ENCODE results near the gene CRYBA1. TPM values are rescaled to one million over a fixed set of nuclear protein-coding genes. Genes with fewer than 3 reads are reported as not detected.

The CRYBA1 gene
- total and polyA plus RNA-seq, 11 donors: not detected

DNA sequence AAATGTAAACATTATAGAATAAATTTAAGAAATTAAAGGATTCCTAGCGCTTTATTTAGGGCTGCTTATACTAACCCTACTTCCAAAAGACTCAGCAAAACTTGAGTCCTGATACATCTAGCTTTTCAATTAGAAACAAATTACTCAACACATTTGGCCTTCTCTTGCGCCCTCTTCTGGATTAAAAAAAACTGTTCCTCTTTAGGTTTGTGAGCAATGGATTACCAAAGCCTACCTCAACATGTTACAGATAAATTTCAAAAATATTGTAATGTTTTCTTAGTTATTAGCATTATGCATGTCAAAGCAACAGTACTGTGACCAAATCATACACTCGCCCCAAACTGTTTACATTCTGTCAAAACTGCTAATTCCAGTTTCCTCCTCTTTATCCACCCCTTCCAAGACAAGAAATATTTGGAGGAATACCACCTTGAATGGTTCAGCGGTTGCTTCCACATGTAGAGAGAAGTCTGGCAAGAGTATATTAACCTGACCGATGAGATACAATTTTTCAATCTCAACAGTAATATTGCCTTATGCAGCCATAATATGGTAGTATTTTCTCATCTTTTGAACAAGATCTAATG lies 44.6 kb downstream of the CRYBA1 start:
- H3K4me3 ChIP-seq: peak overlapping the region in 11 of 12 donors; percentile 61 to 99 (median 95)
- ATAC-seq (no peak), DNase-seq (no peak)
- H3K27me3 ChIP-seq: no peaks in the 10 kb centered on the region
- peak overlapping the region in 9 of 12 donors; percentile 95 to 100 (median 99) for H3K27ac ChIP-seq
- H3K9me3 ChIP-seq: no peaks in the 10 kb centered on the region
- H3K36me3 ChIP-seq: peaks cover 0 to 42% (median 35%) of the 10 kb centered on the region in 9 donors
- intact Hi-C loops (cut with DNase I): loop anchor here in 8 of 10 donors (1.0 to 10.0 kb wide), 6 partner anchors 38 to 566 kb away; partner anchors contain the start of genes NEK8 (in 1 of the 8) and TLCD1 (in 1 of the 8)
- TF ChIP-seq, protein P1, sequence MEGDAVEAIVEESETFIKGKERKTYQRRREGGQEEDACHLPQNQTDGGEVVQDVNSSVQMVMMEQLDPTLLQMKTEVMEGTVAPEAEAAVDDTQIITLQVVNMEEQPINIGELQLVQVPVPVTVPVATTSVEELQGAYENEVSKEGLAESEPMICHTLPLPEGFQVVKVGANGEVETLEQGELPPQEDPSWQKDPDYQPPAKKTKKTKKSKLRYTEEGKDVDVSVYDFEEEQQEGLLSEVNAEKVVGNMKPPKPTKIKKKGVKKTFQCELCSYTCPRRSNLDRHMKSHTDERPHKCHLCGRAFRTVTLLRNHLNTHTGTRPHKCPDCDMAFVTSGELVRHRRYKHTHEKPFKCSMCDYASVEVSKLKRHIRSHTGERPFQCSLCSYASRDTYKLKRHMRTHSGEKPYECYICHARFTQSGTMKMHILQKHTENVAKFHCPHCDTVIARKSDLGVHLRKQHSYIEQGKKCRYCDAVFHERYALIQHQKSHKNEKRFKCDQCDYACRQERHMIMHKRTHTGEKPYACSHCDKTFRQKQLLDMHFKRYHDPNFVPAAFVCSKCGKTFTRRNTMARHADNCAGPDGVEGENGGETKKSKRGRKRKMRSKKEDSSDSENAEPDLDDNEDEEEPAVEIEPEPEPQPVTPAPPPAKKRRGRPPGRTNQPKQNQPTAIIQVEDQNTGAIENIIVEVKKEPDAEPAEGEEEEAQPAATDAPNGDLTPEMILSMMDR (IDR thresholded peaks at IDR 0.05): peak; percentile 46 to 83 (median 70)
- TF ChIP-seq POLR2A (IDR thresholded peaks at IDR 0.05): no peak
- WGBS, 4 donors: 7 to 13% (median 11%) methylated on average over 5 of the region's 5 CpGs
- peaks cover 8 to 65% (median 55%) of the 10 kb centered on the region in 12 donors for H3K4me1 ChIP-seq

DNA sequence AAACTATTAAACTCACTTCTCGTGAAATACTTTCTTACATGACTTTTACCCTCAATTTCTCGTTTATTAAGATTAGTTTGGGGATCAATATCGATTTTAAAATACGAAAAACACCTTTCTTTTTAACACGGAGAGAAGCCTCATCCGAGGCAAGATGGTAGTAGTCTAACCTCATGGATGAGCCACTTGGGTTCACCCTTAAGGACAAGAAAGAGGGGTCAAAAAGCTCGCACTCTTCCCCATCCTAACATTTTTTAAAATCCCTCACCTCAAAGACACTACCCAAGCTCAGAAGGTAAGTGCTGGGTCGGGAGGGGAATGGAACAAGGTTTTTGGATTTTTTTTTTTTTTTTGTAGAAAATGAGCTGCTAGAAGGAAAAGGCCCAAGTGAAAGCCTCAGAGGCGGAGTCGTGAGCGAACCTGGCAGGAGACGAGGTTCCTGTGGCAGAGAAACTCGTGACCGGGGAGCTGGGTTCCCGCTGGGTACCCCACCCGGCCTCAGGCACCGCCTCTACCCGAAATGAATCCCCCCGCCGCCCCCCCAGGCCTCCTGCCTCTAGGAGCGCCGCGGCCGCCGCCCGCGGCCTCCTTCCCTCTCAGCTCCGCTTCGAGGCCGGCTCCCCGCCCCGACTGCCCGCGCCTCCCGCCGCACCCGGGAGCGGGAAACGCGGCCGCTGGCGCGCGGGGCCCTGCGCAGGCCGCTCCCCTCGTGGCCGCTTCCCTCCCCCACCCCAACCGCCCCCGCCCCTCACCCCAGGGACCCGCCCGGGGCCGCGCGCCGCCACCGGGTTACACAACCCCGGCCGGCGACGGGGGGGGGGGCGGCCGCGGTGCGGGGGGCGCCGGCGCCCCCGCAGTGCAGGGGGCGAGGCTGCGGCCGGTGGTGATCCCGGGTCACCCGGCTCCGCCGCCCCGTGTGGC lies 45.7 kb downstream of the CRYBA1 start:
- Histone ChIP-seq H3K27me3 (no peaks in the 10 kb centered on the region), H3K4me1 (peaks cover 8 to 55% (median 46%) of the 10 kb centered on the region in 12 donors), H3K4me3 (peak overlapping the region; percentile 61 to 99 (median 90)), H3K9me3 (no peaks in the 10 kb centered on the region), H3K36me3 (peaks cover 0 to 31% (median 24%) of the 10 kb centered on the region in 9 donors), H3K27ac (peak overlapping the region; percentile 92 to 100 (median 96))
- peak; percentile 69 to 77 (median 72) for DNase-seq
- whole genome bisulfite sequencing, 4 donors: 1 to 2% (median 1%) methylated on average over 18 to 77 of the region's 77 CpGs
- intact Hi-C loops (cut with DNase I): loop anchor here in 9 of 10 donors (2.0 to 10.0 kb wide), 5 partner anchors 144 to 568 kb away; partner anchors contain the start of genes NEK8 (in 1 of the 9) and TLCD1 (in 1 of the 9)
- TF ChIP-seq, protein P1 (IDR thresholded peaks at IDR 0.05): no peak
- TF ChIP-seq POLR2A (IDR thresholded peaks at IDR 0.05): no peak
- ATAC-seq: peak in 3 of 4 donors; percentile 8 to 29 (median 25)

DNA sequence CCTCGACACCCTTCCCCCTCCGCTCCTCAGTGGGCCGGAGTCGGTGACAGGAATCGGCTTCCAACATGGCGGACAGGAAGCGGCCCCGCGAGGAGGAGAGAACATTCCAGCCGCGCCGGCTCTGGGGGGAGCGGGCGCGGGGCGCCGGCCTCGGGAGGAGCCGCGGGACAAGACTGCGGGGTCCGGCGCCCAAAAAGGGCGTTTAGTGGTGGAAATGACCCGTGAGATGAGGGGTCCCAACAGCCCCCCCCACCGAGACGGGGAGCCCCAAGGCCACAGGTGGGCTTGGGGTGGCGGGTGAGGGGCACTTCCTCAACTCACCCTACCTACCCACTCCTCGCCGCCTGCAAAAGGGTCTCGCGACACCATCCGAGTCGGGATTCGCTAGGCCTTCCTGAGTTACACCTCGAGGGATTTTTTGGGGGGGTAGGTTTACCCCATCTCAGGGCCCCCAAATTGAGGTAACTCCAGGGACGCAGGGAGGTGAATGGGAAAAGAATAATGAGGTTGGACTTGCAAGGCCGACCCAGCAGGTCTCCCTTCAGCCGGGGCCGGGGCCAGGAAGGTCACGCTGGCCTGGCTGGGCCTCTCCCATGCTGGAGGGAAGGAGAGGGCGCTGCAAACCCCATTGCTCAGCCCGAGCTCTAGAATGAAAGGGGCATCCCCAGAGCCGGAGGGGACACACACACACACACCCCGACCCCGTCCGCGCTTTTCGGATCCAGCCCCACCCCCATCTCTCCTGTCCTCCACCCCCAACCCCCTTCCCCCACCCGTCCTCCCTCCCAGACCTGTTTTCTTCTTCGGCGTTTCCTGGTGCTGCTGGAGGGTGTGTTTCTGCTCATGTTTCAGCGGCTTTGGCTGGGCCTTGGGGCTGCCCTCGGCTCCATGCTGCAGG lies 46.6 kb downstream of the CRYBA1 start:
- peak overlapping the region; percentile 61 to 99 (median 90) for H3K4me3 ChIP-seq
- intact Hi-C loops (cut with DNase I): loop anchor here in 9 of 10 donors (2.0 to 10.0 kb wide), 5 partner anchors 144 to 568 kb away; partner anchors contain the start of genes NEK8 (in 1 of the 9) and TLCD1 (in 1 of the 9)
- H3K4me1 ChIP-seq: peaks cover 8 to 46% (median 37%) of the 10 kb centered on the region in 12 donors
- TF ChIP-seq, protein P1 (IDR thresholded peaks at IDR 0.05): no peak
- no peak for TF ChIP-seq POLR2A (IDR thresholded peaks at IDR 0.05)
- DNase-seq: peak; percentile 74 to 87 (median 76)
- H3K9me3 ChIP-seq: no peaks in the 10 kb centered on the region
- H3K27me3 ChIP-seq: no peaks in the 10 kb centered on the region
- H3K36me3 ChIP-seq: peaks cover 0 to 22% (median 16%) of the 10 kb centered on the region in 9 donors
- WGBS, 4 donors: 0% methylated on average over 41 to 54 of the region's 54 CpGs
- peak; percentile 9 to 47 (median 46) for ATAC-seq
- H3K27ac ChIP-seq: peak overlapping the region; percentile 92 to 100 (median 96)
